ENCODE measurements around the gene NTM. TPM values are rescaled to one million over a fixed set of nuclear protein-coding genes. Genes with fewer than 3 reads are reported as not detected.

NTM gene
- total RNA-seq, 1 experiment from 2014 or later: 9.9 TPM

- H3K23ac ChIP-seq (ENCODE audit: insufficient read length, low read depth, low read length): no peak overlapping the region
- no peak overlapping the region for H3K14ac ChIP-seq (ENCODE audit: insufficient read depth, low read length)
- no peak overlapping the region for H2BK20ac ChIP-seq (ENCODE audit: low read depth, low read length, poor library complexity, severe bottlenecking)
- peak overlapping the region in 1 of 2 experiments; percentile 8; a peak in 1 of 5 replicates for H3K4me3 Mint-ChIP-seq
- H3K27ac Mint-ChIP-seq: peak overlapping the region in 2 of 3 experiments; percentile 42 to 63; a peak in 2 of 7 replicates
- no peaks in the 10 kb centered on the region for H3K23me2 ChIP-seq (ENCODE audit: insufficient read length, low read depth, low read length, poor library complexity, severe bottlenecking)
- DNase-seq: peak; percentile 37
- H3K56ac ChIP-seq (ENCODE audit: insufficient read length, low read depth, low read length): no peak overlapping the region
- no peak overlapping the region for H3K27ac ChIP-seq (ENCODE audit: insufficient read length, low read depth, low read length)
- no peak overlapping the region for H2BK12ac ChIP-seq (ENCODE audit: insufficient read length, low read depth, low read length)
- H3K4me1 Mint-ChIP-seq: peaks cover 34 to 45% of the 10 kb centered on the region in 2 experiments
- peaks cover 16% of the 10 kb centered on the region; the same call in 1 of the 2 replicates for H3K4me1 ChIP-seq (ENCODE audit: insufficient read depth, low read length)
- no peak overlapping the region for H3K4ac ChIP-seq (ENCODE audit: low read depth, low read length)
- no peak overlapping the region for H2BK15ac ChIP-seq (ENCODE audit: low read depth, low read length)
- H3K36me3 Mint-ChIP-seq (ENCODE audit: insufficient read depth in 1 of 3, low read depth in 3 of 3): no peaks in the 10 kb centered on the region
- TF ChIP-seq CTCF (conservative IDR thresholded peaks at IDR 0.05): peak; percentile 62
- H3T11ph ChIP-seq (ENCODE audit: low read length): no peak overlapping the region
- H3K4me2 ChIP-seq (ENCODE audit: insufficient read depth, insufficient read length, low read length): peak overlapping the region; percentile 9
- H2BK5ac ChIP-seq (ENCODE audit: insufficient read length, low read length): no peak overlapping the region
- H2AK5ac ChIP-seq (ENCODE audit: insufficient read length, low read length): no peak overlapping the region
- no peaks in the 10 kb centered on the region for H3K9me3 Mint-ChIP-seq
- no peak overlapping the region for H2AFZ ChIP-seq (ENCODE audit: low read length)
- no CpG with 5 or more reads among the region's 21 CpGs for WGBS (ENCODE audit: extremely low coverage, insufficient read length, low lambda C conversion rate)
- H4K5ac ChIP-seq (ENCODE audit: insufficient read length, low read depth, low read length): no peak overlapping the region
- H3K9ac ChIP-seq (ENCODE audit: extremely low read depth, insufficient read length, low read length): no peak overlapping the region
- no peaks in the 10 kb centered on the region for H3K79me1 ChIP-seq (ENCODE audit: insufficient read depth, low read depth, low read length, poor library complexity, severe bottlenecking)
- H3K18ac ChIP-seq (ENCODE audit: insufficient read length, low read depth, low read length): no peak overlapping the region
- peaks cover 3% of the 10 kb centered on the region; the same call in 1 of the 2 replicates for H3K79me2 ChIP-seq (ENCODE audit: insufficient read depth, low read length)
- H4K91ac ChIP-seq (ENCODE audit: insufficient read length, low read depth, low read length): no peak overlapping the region
- H3K27me3 Mint-ChIP-seq (ENCODE audit: low read depth): no peaks in the 10 kb centered on the region; the same call in none of the 2 replicates
- no peaks in the 10 kb centered on the region for H4K20me1 ChIP-seq (ENCODE audit: control insufficient read depth, insufficient read depth, insufficient read length)
- no peaks in the 10 kb centered on the region for H3K9me3 ChIP-seq (ENCODE audit: control insufficient read depth, low read depth, low read length)
- H2BK120ac ChIP-seq (ENCODE audit: low read depth, low read length, poor library complexity, severe bottlenecking): no peak overlapping the region
- no peaks in the 10 kb centered on the region for H3K27me3 ChIP-seq (ENCODE audit: insufficient read depth, low read length)
- H4K8ac ChIP-seq (replicated peaks; ENCODE audit: insufficient read length, low read depth, low read length): no peak overlapping the region
These were observed 753.7 kb downstream of the NTM start for GRCh38 chr11:132123854-132124835.
